IPS-20b (cell line): Measurements from ENCODE around the gene ASGR2.
"Not testable (repeated sequence)": the region's sequence is repeated elsewhere in the genome, so short reads cannot be mapped to it uniquely, and the experiment has no call there.

Experiments used
- H3K27ac ChIP-seq: one replicate; pipeline ENCODE4 v1.5.1; 2013; ENCODE audit warnings: low read length
- H3K27me3 ChIP-seq: 2 replicates; pipeline ENCODE4 v1.6.1; 2013; ENCODE audit warnings: mild to moderate bottlenecking, low read length, inconsistent platforms; ENCODE audit not compliant: insufficient read depth
- H3K36me3 ChIP-seq: 2 replicates; pipeline ENCODE4 v1.6.1; 2013; ENCODE audit warnings: low read depth, mild to moderate bottlenecking, inconsistent platforms, low read length, moderate library complexity; ENCODE audit not compliant: insufficient read depth
- H3K4me1 ChIP-seq: 2 replicates; pipeline ENCODE4 v1.6.1; 2013; ENCODE audit warnings: mild to moderate bottlenecking, control low read depth, inconsistent platforms, low read length, moderate library complexity; ENCODE audit not compliant: insufficient read depth
- H3K4me3 ChIP-seq: 2 replicates; pipeline ENCODE4 v1.5.1; 2013; ENCODE audit warnings: mild to moderate bottlenecking, low read length, inconsistent platforms
- H3K9ac ChIP-seq: 2 replicates; pipeline ENCODE4 v1.6.1; 2013; ENCODE audit warnings: low read depth, mild to moderate bottlenecking, inconsistent platforms, low read length, moderate library complexity
- H3K9me3 ChIP-seq: 2 replicates; pipeline ENCODE4 v1.6.1; 2013; ENCODE audit warnings: mild to moderate bottlenecking, low read depth, low read length, inconsistent platforms; ENCODE audit not compliant: insufficient read depth

Gene ASGR2

DNA sequence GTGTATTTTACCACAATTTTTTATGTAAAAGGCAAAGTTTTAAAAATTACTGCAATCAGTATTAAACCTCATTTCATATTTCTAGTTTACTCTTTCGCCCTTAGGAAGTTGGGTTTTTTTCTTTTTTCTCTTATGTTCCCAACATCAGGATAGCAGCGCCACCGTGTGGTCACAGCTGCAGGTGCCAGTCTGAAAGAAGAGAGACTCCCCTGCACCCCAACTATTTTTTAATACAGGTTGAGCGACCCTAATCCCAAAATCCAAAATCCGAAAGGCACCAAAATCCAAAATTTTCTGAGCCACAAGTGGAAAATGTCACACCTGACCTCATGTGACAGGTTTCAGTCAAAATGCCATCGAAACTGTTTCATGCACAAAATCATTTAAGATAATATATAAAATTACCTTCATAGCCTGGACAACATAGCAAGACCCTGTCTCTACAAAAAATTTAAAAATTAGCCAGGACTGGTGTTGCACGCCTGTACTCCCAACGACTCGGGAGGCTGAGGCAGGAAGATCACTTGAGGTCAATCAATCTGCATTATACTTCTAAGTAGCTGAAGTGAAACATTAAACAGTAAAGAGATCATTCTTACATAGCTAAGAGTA lies 21.8 kb upstream of the ASGR2 start:
- H3K27ac ChIP-seq = no peak overlapping the region
- no peak overlapping the region for H3K9ac ChIP-seq
- peaks cover 24% of the 10 kb centered on the region; the same call in 1 of the 2 replicates for H3K27me3 ChIP-seq
- no peaks in the 10 kb centered on the region for H3K36me3 ChIP-seq
- H3K4me3 ChIP-seq = no peak overlapping the region
- peaks cover 14% of the 10 kb centered on the region; the same call in 1 of the 2 replicates for H3K4me1 ChIP-seq
- H3K9me3 ChIP-seq = no peaks in the 10 kb centered on the region

DNA sequence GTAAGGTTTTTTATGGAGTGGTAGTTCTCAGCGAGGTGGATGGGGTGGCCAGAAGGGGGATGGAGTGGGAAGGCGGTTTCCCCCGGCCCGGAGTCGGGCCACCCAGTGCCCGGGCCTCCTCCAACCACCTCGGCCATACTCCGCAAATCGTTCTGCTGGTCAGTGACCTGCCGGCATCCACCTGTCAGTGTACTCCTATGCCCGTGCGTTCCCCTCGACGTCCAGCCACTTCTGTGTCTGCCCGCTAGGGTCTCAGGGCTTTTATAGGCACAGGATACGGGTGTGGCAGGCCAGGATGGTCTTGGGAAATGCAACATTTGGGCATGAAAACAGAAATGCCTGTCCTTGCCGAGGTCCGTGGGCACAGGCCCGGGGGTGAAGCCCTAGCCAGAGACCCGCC lies 19.3 kb upstream of the ASGR2 start:
- Histone ChIP-seq H3K27ac (peak overlapping the region; percentile 1), H3K9ac (peak overlapping the region; percentile 33; the same call in 1 of the 2 replicates)

GRCh38 chr17:7133424-7133823 lies 18.8 kb upstream of the ASGR2 start:
- Histone ChIP-seq H3K4me1 (peaks cover 33% of the 10 kb centered on the region), H3K27me3 (peaks cover 33% of the 10 kb centered on the region; the same call in 1 of the 2 replicates), H3K4me3 (peak overlapping the region; percentile 8; the same call in 1 of the 2 replicates), H3K36me3 (no peaks in the 10 kb centered on the region), H3K9me3 (no peaks in the 10 kb centered on the region), H3K27ac (peak overlapping the region; percentile 1), H3K9ac (peak overlapping the region; percentile 33; the same call in 1 of the 2 replicates)

More for the DNA sequence above, 19.3 kb upstream of the ASGR2 start:
- H3K36me3 ChIP-seq = no peaks in the 10 kb centered on the region
- peaks cover 33% of the 10 kb centered on the region for H3K4me1 ChIP-seq
- peak overlapping the region; percentile 8; the same call in 1 of the 2 replicates for H3K4me3 ChIP-seq
- H3K9me3 ChIP-seq = no peaks in the 10 kb centered on the region
- peaks cover 33% of the 10 kb centered on the region; the same call in 1 of the 2 replicates for H3K27me3 ChIP-seq

- Histone ChIP-seq H3K4me3 (peak overlapping the region; percentile 51; the same call in 1 of the 2 replicates), H3K36me3 (no peaks in the 10 kb centered on the region), H3K9me3 (no peaks in the 10 kb centered on the region), H3K27me3 (peaks cover 33% of the 10 kb centered on the region; the same call in 1 of the 2 replicates), H3K27ac (peak overlapping the region; percentile 85), H3K9ac (peak overlapping the region; percentile 47; the same call in 1 of the 2 replicates), H3K4me1 (peaks cover 33% of the 10 kb centered on the region)
These were observed 18.0 kb upstream of the ASGR2 start for GRCh38 chr17:7132511-7133094.

DNA sequence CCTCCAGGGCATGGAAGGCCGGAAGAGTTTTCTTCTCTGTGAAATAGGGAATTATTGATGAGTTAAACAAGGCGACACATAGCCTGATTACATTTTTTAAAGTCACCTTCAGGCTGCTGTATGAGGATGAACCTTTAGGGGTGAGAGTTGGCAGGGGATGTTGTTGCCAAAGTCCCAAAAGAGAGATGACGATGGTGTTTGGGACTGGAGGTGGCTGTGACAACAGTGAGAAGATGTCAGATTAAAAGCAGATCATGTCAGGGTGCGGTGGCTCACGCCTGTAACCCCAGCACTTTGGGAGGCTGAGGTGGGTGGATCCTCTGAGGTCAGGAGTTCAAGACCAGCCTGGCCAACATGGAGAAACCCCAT lies 16.8 kb upstream of the ASGR2 start:
- Histone ChIP-seq H3K27ac (peak overlapping the region; percentile 78), H3K9me3 (no peaks in the 10 kb centered on the region), H3K4me1 (peaks cover 33% of the 10 kb centered on the region), H3K36me3 (no peaks in the 10 kb centered on the region), H3K27me3 (peaks cover 27% of the 10 kb centered on the region; the same call in 1 of the 2 replicates), H3K9ac (peak overlapping the region; percentile 72; the same call in 1 of the 2 replicates), H3K4me3 (peak overlapping the region; percentile 28; the same call in 1 of the 2 replicates)

- Histone ChIP-seq H3K36me3 (no peaks in the 10 kb centered on the region), H3K4me1 (peaks cover 33% of the 10 kb centered on the region), H3K9ac (peak overlapping the region; percentile 72; the same call in 1 of the 2 replicates), H3K4me3 (peak overlapping the region; percentile 28; the same call in 1 of the 2 replicates), H3K27ac (peak overlapping the region; percentile 78), H3K27me3 (peaks cover 27% of the 10 kb centered on the region; the same call in 1 of the 2 replicates), H3K9me3 (no peaks in the 10 kb centered on the region)
These were observed 16.2 kb upstream of the ASGR2 start for GRCh38 chr17:7130621-7131422.

GRCh38 chr17:7129311-7129710 lies 14.7 kb upstream of the ASGR2 start:
- H3K27ac ChIP-seq = peak overlapping the region; percentile 24
- H3K36me3 ChIP-seq = no peaks in the 10 kb centered on the region
- H3K9ac ChIP-seq = peak overlapping the region; percentile 42; the same call in 1 of the 2 replicates
- peaks cover 31% of the 10 kb centered on the region for H3K4me1 ChIP-seq
- no peak overlapping the region for H3K4me3 ChIP-seq
- no peaks in the 10 kb centered on the region for H3K9me3 ChIP-seq
- peaks cover 19% of the 10 kb centered on the region; the same call in 1 of the 2 replicates for H3K27me3 ChIP-seq

GRCh38 chr17:7128160-7128559 lies 13.5 kb upstream of the ASGR2 start:
- H3K4me1 ChIP-seq = peaks cover 28% of the 10 kb centered on the region
- H3K27ac ChIP-seq = no peak overlapping the region
- H3K9ac ChIP-seq = no peak overlapping the region
- H3K27me3 ChIP-seq = peaks cover 10% of the 10 kb centered on the region; the same call in 1 of the 2 replicates
- H3K9me3 ChIP-seq = no peaks in the 10 kb centered on the region
- H3K4me3 ChIP-seq = no peak overlapping the region
- no peaks in the 10 kb centered on the region for H3K36me3 ChIP-seq

DNA sequence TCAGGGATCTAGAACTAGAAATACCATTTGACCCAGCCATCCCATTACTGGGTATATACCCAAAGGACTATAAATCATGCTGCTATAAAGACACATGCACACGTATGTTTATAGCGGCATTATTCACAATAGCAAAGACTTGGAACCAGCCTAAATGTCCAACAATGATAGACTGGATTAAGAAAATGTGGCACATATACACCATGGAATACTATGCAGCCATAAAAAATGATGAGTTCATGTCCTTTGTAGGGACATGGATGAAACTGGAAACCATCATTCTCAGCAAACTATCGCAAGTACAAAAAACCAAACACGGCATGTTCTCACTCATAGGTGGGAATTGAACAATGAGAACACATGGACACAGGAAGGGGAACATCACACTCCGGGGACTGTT lies 12.9 kb upstream of the ASGR2 start:
- H3K27ac ChIP-seq, H3K9ac ChIP-seq, H3K36me3 ChIP-seq, H3K9me3 ChIP-seq, H3K4me3 ChIP-seq: not testable (repeated sequence)
- Histone ChIP-seq H3K27me3 (peaks cover 10% of the 10 kb centered on the region; the same call in 1 of the 2 replicates), H3K4me1 (peaks cover 28% of the 10 kb centered on the region)

DNA sequence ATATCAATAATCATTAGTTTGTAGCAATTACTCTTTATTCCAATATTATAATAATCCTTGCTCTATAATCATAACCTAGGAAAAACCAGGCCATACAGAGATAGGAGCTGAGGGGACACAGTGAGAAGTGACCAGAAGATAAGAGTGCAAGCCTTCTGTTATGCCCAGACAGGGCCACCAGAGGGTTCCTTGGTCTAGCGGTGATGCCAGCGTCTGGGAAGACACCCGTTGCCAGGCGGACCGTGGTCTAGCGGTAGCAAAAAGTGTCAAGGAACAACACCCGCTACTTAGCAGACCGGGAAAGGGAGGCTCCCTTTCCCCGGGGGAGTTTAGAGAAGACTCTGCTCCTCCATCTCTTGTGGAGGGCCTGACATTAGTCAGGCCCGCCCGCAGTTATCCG lies 11.8 kb upstream of the ASGR2 start:
- H3K9ac ChIP-seq, H3K9me3 ChIP-seq, H3K27me3 ChIP-seq, H3K4me3 ChIP-seq, H3K36me3 ChIP-seq, H3K27ac ChIP-seq: not testable (repeated sequence)
- H3K4me1 ChIP-seq = peaks cover 22% of the 10 kb centered on the region

GRCh38 chr17:7124923-7125322 lies 10.3 kb upstream of the ASGR2 start:
- H3K27ac ChIP-seq = no peak overlapping the region
- no peak overlapping the region for H3K9ac ChIP-seq
- H3K9me3 ChIP-seq = no peaks in the 10 kb centered on the region
- peaks cover 7% of the 10 kb centered on the region for H3K4me1 ChIP-seq
- H3K36me3 ChIP-seq = no peaks in the 10 kb centered on the region
- H3K27me3 ChIP-seq = no peaks in the 10 kb centered on the region; the same call in 1 of the 2 replicates
- H3K4me3 ChIP-seq = no peak overlapping the region
